NT2/D1 (cell line): Measurements from ENCODE around the gene NEB.

ENCODE experiments used
- SUZ12 ChIP-seq: IDR thresholded peaks from 2 replicates; pipeline ENCODE4 v1.6.1; 2011; ENCODE audit not compliant: insufficient read length, insufficient read depth; ENCODE audit errors: extremely low read depth
- YY1 ChIP-seq: IDR thresholded peaks from 2 replicates; pipeline ENCODE4 v1.6.1; 2011; ENCODE audit not compliant: insufficient read length, insufficient read depth
- ZNF274 ChIP-seq: IDR thresholded peaks from 2 replicates; pipeline ENCODE4 v1.6.1; 2011; ENCODE audit warnings: mild to moderate bottlenecking, low read depth, low read length

GRCh38 chr2:151761193-151761592, 26.9 kb upstream of the NEB start:
- TF ChIP-seq SUZ12 (no peak), YY1 (no peak), ZNF274 (no peak)
